K562 (cell line): ENCODE measurements around the gene GRIN2A. TPM values are rescaled to one million over a fixed set of nuclear protein-coding genes. Genes with fewer than 3 reads are reported as not detected.

Experiments
- ATAC-seq: fragments of 200-7000 bp; cut with Tn5 transposase; 3 replicates; pipeline ENCODE4 v1.9.1; 2020; ENCODE audit warnings: moderate library complexity
- BruUV-seq: library from RNA; stranded (reverse); fragments of 400-500 nt; replicated peaks from 2 replicates; lab custom pipeline; 2021; lab: Mats Ljungman, UMichigan
- CTCF ChIA-PET: fragments of 300-600 bp; formaldehyde crosslinking; extraction: SDS; loops from one replicate; lab custom pipeline; 2021; ENCODE audit warnings: low intra/inter-chr PET ratio; lab: Yijun Ruan, JAX
- POLR2A ChIA-PET: fragments of 300-600, 350-650 bp; sonication (Branson Sonifier 250); formaldehyde crosslinking; extraction: SDS; loops from one replicate; lab custom pipeline; 2021; ENCODE audit warnings: antibody characterized with exemption, inconsistent platforms; lab: Yijun Ruan, JAX
- DNase-seq, 4 experiments: peaks; one replicate each; pipeline versions ENCODE4 v3.0.0 to v3.0.0-alpha.2; 2011 to 2018; ENCODE audit warnings: low spot score in 3 of 4, mixed read lengths in 3 of 4; ENCODE audit errors: extremely low read depth in 1 of 4
- FAIRE-seq: peaks from 2 replicates; lab custom pipeline; 2011; peaks lifted over from hg19 to GRCh38; lab: Jason Lieb, UNC
- H2AFZ ChIP-seq: 2 replicates; pipeline ENCODE4 v1.6.0; 2011; ENCODE audit warnings: low read depth, low read length, control low read depth, inconsistent platforms
- H3K27ac ChIP-seq: fragments of 200-600 bp; 3 replicates; pipeline ENCODE4 v1.8.0; 2011; ENCODE audit warnings: low read depth, mild to moderate bottlenecking, control low read depth, inconsistent platforms, low read length, moderate library complexity, mixed read lengths; ENCODE audit errors: extremely low read depth
- H3K27me3 ChIP-seq, 2 experiments: fragments of 300-600 bp in 1 of 2; 2 replicates in 1 of 2; 3 replicates in 1 of 2; pipeline versions ENCODE4 v1.6.0 to v1.8.0; 2011; ENCODE audit warnings: inconsistent platforms in 2 of 2, low read length in 2 of 2, mild to moderate bottlenecking in 1 of 2, mixed read lengths in 1 of 2, moderate library complexity in 1 of 2; ENCODE audit not compliant: control insufficient read depth in 2 of 2, insufficient read depth in 2 of 2
- H3K36me3 ChIP-seq: fragments of 300-600 bp; 3 replicates; pipeline ENCODE4 v1.8.0; 2011; ENCODE audit warnings: mild to moderate bottlenecking, low read length, inconsistent platforms; ENCODE audit not compliant: control insufficient read depth, insufficient read depth
- H3K4me1 ChIP-seq, 2 experiments: fragments of 200-600 bp in 1 of 2; replicated peaks in 1 of 2; 2 replicates in 1 of 2; 3 replicates in 1 of 2; pipeline versions ENCODE4 v1.5.1 to v1.8.0; 2011; ENCODE audit warnings: inconsistent platforms in 2 of 2, low read length in 2 of 2, mild to moderate bottlenecking in 1 of 2, mixed read lengths in 1 of 2, moderate library complexity in 1 of 2; ENCODE audit not compliant: control insufficient read depth in 2 of 2, insufficient read depth in 2 of 2
- H3K4me2 ChIP-seq: 2 replicates; pipeline ENCODE4 v1.6.1; 2011; ENCODE audit warnings: low read length, control low read depth, inconsistent platforms, mixed read lengths; ENCODE audit not compliant: insufficient read depth
- H3K4me3 ChIP-seq: fragments of 200-600 bp; sonication (generic), shearing (Covaris generic); 2 replicates; pipeline ENCODE4 v1.5.1; 2016; ENCODE audit warnings: control low read depth, inconsistent platforms
- H3K79me2 ChIP-seq: fragments of 200-600 bp; 3 replicates; pipeline ENCODE4 v1.8.0; 2011; ENCODE audit warnings: low read length, inconsistent platforms; ENCODE audit not compliant: control insufficient read depth, insufficient read depth
- H3K9ac ChIP-seq, 2 experiments: 2 replicates each; pipeline versions ENCODE4 v1.6.0 to v1.6.1; 2011; ENCODE audit warnings: low read depth in 2 of 2, low read length in 2 of 2, control low read depth in 1 of 2, inconsistent platforms in 1 of 2, mild to moderate bottlenecking in 1 of 2, mixed read lengths in 1 of 2; ENCODE audit not compliant: insufficient read depth in 1 of 2
- H3K9me1 ChIP-seq: one replicate; pipeline ENCODE4 v1.6.0; 2011; ENCODE audit warnings: inconsistent platforms, mild to moderate bottlenecking, low read length, moderate library complexity; ENCODE audit not compliant: control insufficient read depth, insufficient read depth
- H3K9me3 ChIP-seq: replicated peaks from 2 replicates; pipeline ENCODE4 v1.5.1; 2011; ENCODE audit warnings: low read depth, low read length, inconsistent platforms; ENCODE audit not compliant: control insufficient read depth, insufficient read depth
- H4K20me1 ChIP-seq: replicated peaks from 2 replicates; pipeline ENCODE4 v1.6.1; 2011; ENCODE audit warnings: low read length, inconsistent platforms, mixed read lengths; ENCODE audit not compliant: control insufficient read depth, insufficient read depth
- ARID2 ChIP-seq: fragments of 450-650 bp; IDR thresholded peaks from 2 replicates; pipeline ENCODE4 v1.6.1; 2017; ENCODE audit warnings: antibody characterized with exemption, mild to moderate bottlenecking
- GABPB2 ChIP-seq: fragments of 250-450 bp; sonication (Bioruptor Pico); conservative IDR thresholded peaks from 2 replicates; pipeline ENCODE4 v1.5.1; 2021; ENCODE audit warnings: mild to moderate bottlenecking
- HDAC1 ChIP-seq, 2 experiments: fragments of 450-650 bp; IDR thresholded peaks; 2 replicates each; pipeline ENCODE4 v1.6.1; 2016 to 2017; ENCODE audit warnings: inconsistent platforms in 1 of 2, mild to moderate bottlenecking in 1 of 2, moderate library complexity in 1 of 2
- HEY1 ChIP-seq: fragments of 250-450 bp; sonication (Bioruptor Pico); IDR thresholded peaks from 2 replicates; pipeline ENCODE4 v1.5.0; 2020; ENCODE audit warnings: mild to moderate bottlenecking, moderate library complexity, borderline replicate concordance
- MYC ChIP-seq, 2 experiments: fragments of 250-450 bp in 1 of 2; sonication (Bioruptor Pico) in 1 of 2; IDR thresholded peaks; 2 replicates each; pipeline versions ENCODE4 v1.5.1 to v1.6.1; 2012 to 2021; ENCODE audit warnings: low read depth in 2 of 2, borderline replicate concordance in 1 of 2, improper control_type of control experiment in 1 of 2, low read length in 1 of 2, mild to moderate bottlenecking in 1 of 2, moderate library complexity in 1 of 2
- SRSF7 ChIP-seq: fragments of 200-400 bp; formaldehyde crosslinking; optimal IDR thresholded peaks from 2 replicates; pipeline ENCODE3; 2017; ENCODE audit warnings: mild to moderate bottlenecking, low read depth, low read length
- WGBS: fragments of 100-300 bp; shearing (Covaris generic); methylation state at CpG from one replicate; pipeline ENCODE4 v1.1.6; 2016; ENCODE audit warnings: low coverage, mixed read lengths; ENCODE audit not compliant: insufficient coverage; ENCODE audit errors: missing lambda C conversion rate; 5-methylcytosine and 5-hydroxymethylcytosine counted together
- in situ Hi-C: fragments of 300-500 bp; cut with MboI; formaldehyde crosslinking; loops from 4 replicates; pipeline ENCODE4 v1.15.0; 2018; ENCODE audit warnings: inconsistent platforms, mixed read lengths
- intact Hi-C: fragments of 100-400 bp; cut with micrococcal nuclease; formaldehyde crosslinking; loops from 2 replicates; pipeline ENCODE4 v1.14.2; 2022
- polyA plus RNA-seq, 8 experiments: library from polyadenylated mRNA; depleted of rRNA in 4 of 8; stranded (reverse) in 5 of 8; unstranded in 3 of 8; fragments of >200 nt; fragmentation: Nextera tagmentation in 2 of 8; fragmentation: Illumina TruSeq in 1 of 8; extraction: Ambion mirVana in 2 of 8; extraction: Trizol in 1 of 8; gene quantifications; 2 replicates each; pipeline versions ENCODE4 v1.2.1 to v1.2.3, GENCODE V29; 2011 to 2014; ENCODE audit warnings: inconsistent platforms in 1 of 8, missing spikeins in 1 of 8
- total RNA-seq, 7 experiments: library from RNA; depleted of rRNA in 6 of 7; stranded (reverse); fragments of >200 nt in 6 of 7; fragmentation: Illumina TruSeq in 2 of 7; extraction: Trizol in 2 of 7; gene quantifications; 2 replicates each; pipeline versions ENCODE4 v1.2.1 to v1.2.3, GENCODE V29; 2011 to 2021; ENCODE audit warnings: low replicate concordance in 1 of 7
- TF ChIP-seq, protein P1 (sequence below): sonication (generic); IDR thresholded peaks from 2 replicates; pipeline ENCODE4 v1.6.1; 2016
- TF ChIP-seq, protein P2 (sequence below): fragments of 450-650 bp; formaldehyde crosslinking; IDR thresholded peaks from 2 replicates; pipeline ENCODE4 v1.4.0; 2020; ENCODE audit warnings: mild to moderate bottlenecking, mixed read lengths
- TF ChIP-seq, protein P3 (sequence below): sonication (generic); formaldehyde crosslinking; IDR thresholded peaks from 2 replicates; pipeline ENCODE4 v1.8.0; 2022; ENCODE audit warnings: mild to moderate bottlenecking, missing genetic modification reagents

The GRIN2A gene
- total and polyA plus RNA-seq, 9 of the 15 experiments (the other 6 are each of a cell fraction or from before 2014, with no cell fraction given): not detected

DNA sequence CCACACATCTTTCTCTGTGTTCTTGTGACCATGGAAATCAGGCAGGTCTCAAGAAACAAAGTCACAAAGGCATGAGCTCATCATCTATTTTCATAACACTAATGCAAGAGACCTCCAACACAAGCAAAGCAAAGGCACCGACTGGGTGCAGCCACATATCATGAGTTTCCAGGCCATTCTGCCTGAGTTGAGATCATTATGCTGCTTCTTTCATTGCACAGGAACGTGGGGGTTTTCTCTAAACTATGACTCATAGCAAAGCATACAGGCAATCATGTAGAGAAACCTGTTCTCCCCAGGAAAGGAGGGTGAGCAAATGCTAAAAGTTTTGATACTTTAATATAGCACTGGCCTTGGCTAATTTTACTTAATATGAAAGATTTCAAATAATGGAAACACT is 60.7 kb downstream of the GRIN2A start:
- TF ChIP-seq HDAC1 (IDR thresholded peaks at IDR 0.05) (no peak), GABPB2 (CRISPR knock-in tag) (no peak), MYC (IDR thresholded peaks at IDR 0.05; ENCODE audit: low read depth, low read length) (no peak), MYC (CRISPR knock-in tag; IDR thresholded peaks at IDR 0.05; ENCODE audit: borderline replicate concordance, low read depth) (no peak), ARID2 (no peak), HEY1 (CRISPR knock-in tag) (no peak), SRSF7 (no peak)
- TF ChIP-seq, protein P1, sequence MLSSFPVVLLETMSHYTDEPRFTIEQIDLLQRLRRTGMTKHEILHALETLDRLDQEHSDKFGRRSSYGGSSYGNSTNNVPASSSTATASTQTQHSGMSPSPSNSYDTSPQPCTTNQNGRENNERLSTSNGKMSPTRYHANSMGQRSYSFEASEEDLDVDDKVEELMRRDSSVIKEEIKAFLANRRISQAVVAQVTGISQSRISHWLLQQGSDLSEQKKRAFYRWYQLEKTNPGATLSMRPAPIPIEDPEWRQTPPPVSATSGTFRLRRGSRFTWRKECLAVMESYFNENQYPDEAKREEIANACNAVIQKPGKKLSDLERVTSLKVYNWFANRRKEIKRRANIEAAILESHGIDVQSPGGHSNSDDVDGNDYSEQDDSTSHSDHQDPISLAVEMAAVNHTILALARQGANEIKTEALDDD: no peak
- TF ChIP-seq, protein P2, sequence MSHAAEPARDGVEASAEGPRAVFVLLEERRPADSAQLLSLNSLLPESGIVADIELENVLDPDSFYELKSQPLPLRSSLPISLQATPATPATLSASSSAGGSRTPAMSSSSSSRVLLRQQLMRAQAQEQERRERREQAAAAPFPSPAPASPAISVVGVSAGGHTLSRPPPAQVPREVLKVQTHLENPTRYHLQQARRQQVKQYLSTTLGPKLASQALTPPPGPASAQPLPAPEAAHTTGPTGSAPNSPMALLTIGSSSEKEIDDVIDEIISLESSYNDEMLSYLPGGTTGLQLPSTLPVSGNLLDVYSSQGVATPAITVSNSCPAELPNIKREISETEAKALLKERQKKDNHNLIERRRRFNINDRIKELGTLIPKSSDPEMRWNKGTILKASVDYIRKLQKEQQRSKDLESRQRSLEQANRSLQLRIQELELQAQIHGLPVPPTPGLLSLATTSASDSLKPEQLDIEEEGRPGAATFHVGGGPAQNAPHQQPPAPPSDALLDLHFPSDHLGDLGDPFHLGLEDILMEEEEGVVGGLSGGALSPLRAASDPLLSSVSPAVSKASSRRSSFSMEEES (CRISPR knock-in tag): no peak
- TF ChIP-seq, protein P3, sequence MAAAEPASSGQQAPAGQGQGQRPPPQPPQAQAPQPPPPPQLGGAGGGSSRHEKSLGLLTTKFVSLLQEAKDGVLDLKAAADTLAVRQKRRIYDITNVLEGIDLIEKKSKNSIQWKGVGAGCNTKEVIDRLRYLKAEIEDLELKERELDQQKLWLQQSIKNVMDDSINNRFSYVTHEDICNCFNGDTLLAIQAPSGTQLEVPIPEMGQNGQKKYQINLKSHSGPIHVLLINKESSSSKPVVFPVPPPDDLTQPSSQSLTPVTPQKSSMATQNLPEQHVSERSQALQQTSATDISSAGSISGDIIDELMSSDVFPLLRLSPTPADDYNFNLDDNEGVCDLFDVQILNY (CRISPR knock-in tag): no peak
- H3K9me3 ChIP-seq: no peaks in the 10 kb centered on the region
- no peak overlapping the region for H3K4me2 ChIP-seq
- ATAC-seq (no peak), FAIRE-seq (no peak), DNase-seq (no peak)
- no peak overlapping the region for H2AFZ ChIP-seq
- POLR2A ChIA-PET: interaction anchor here (0.6 kb wide), 1 partner anchor 995 kb away, joined by 3 read pairs; no protein-coding TSS in a partner anchor
- H3K79me2 ChIP-seq: no peaks in the 10 kb centered on the region
- no peaks in the 10 kb centered on the region for H3K9me1 ChIP-seq
- no TSS peak for BruUV-seq
- no peak overlapping the region for H3K27ac ChIP-seq
- in situ Hi-C loops: no loop called here
- no peak overlapping the region for H3K4me3 ChIP-seq
- no peaks in the 10 kb centered on the region for H3K36me3 ChIP-seq
- CTCF ChIA-PET: no interaction called here
- H3K9ac ChIP-seq: no peak overlapping the region
- H3K4me1 ChIP-seq: no peaks in the 10 kb centered on the region
- H4K20me1 ChIP-seq: no peaks in the 10 kb centered on the region
- 0% methylated on average over 2 of the region's 2 CpGs for WGBS
- no peaks in the 10 kb centered on the region; a peak in 1 of 5 replicates for H3K27me3 ChIP-seq
- intact Hi-C loops: no loop called here
